Mesenchymal stem cell (in vitro differentiated cells and primary cell): ENCODE data around the gene ZBTB40.

Source experiments
- DNase-seq: peaks from one replicate; pipeline ENCODE4 v3.0.0-alpha.2; 2013
- H2AFZ ChIP-seq: one replicate; pipeline ENCODE4 v1.6.1; 2013; ENCODE audit warnings: low read depth, mild to moderate bottlenecking, control low read depth, inconsistent platforms, low read length, moderate library complexity
- H2AK5ac ChIP-seq: 2 replicates; pipeline ENCODE4 v1.6.1; 2013; ENCODE audit warnings: low read length, moderate library complexity, mild to moderate bottlenecking, inconsistent platforms; ENCODE audit not compliant: severe bottlenecking
- H2BK120ac ChIP-seq: one replicate; pipeline ENCODE4 v1.6.1; 2013; ENCODE audit warnings: low read depth, mild to moderate bottlenecking, inconsistent platforms, low read length, moderate library complexity
- H2BK12ac ChIP-seq, 2 experiments: one replicate each; pipeline ENCODE4 v1.6.1; 2013; ENCODE audit warnings: inconsistent platforms in 2 of 2, low read length in 2 of 2, mild to moderate bottlenecking in 2 of 2, moderate library complexity in 2 of 2, control low read depth in 1 of 2
- H2BK15ac ChIP-seq: one replicate; pipeline ENCODE4 v1.6.1; 2013; ENCODE audit warnings: mild to moderate bottlenecking, low read depth, inconsistent platforms; ENCODE audit not compliant: poor library complexity, severe bottlenecking
- H2BK5ac ChIP-seq: 2 replicates; pipeline ENCODE4 v1.6.1; 2013; ENCODE audit warnings: low read depth, mild to moderate bottlenecking, low read length, control low read depth, inconsistent platforms; ENCODE audit not compliant: poor library complexity, severe bottlenecking
- H3K14ac ChIP-seq, 2 experiments: one replicate each; pipeline ENCODE4 v1.6.1; 2013; ENCODE audit warnings: inconsistent platforms in 2 of 2, low read length in 2 of 2, control low read depth in 1 of 2, mild to moderate bottlenecking in 1 of 2, moderate library complexity in 1 of 2
- H3K18ac ChIP-seq, 2 experiments: one replicate each; pipeline ENCODE4 v1.6.1; 2013; ENCODE audit warnings: inconsistent platforms in 2 of 2, low read length in 2 of 2, control low read depth in 1 of 2, low read depth in 1 of 2, mild to moderate bottlenecking in 1 of 2
- H3K23ac ChIP-seq, 2 experiments: one replicate each; pipeline ENCODE4 v1.6.1; 2013; ENCODE audit warnings: inconsistent platforms in 2 of 2, low read length in 2 of 2, mild to moderate bottlenecking in 2 of 2, moderate library complexity in 2 of 2, control low read depth in 1 of 2
- H3K27ac ChIP-seq: 2 replicates; pipeline ENCODE4 v1.5.1; 2013; ENCODE audit warnings: mild to moderate bottlenecking, moderate library complexity, low read length, control low read depth, inconsistent platforms; ENCODE audit not compliant: poor library complexity, severe bottlenecking
- H3K27me3 ChIP-seq, 2 experiments: 2 replicates each; pipeline versions ENCODE4 v1.6.1 to v1.7.0; 2013; ENCODE audit warnings: low read length in 2 of 2, mild to moderate bottlenecking in 2 of 2, moderate library complexity in 2 of 2, control low read depth in 1 of 2, inconsistent platforms in 1 of 2; ENCODE audit not compliant: control insufficient read depth in 1 of 2, insufficient read depth in 1 of 2
- H3K36me3 ChIP-seq, 2 experiments: 2 replicates each; pipeline versions ENCODE4 v1.6.1 to v1.7.0; 2013; ENCODE audit warnings: low read length in 2 of 2, control low read depth in 1 of 2, inconsistent platforms in 1 of 2, low read depth in 1 of 2, mild to moderate bottlenecking in 1 of 2; ENCODE audit not compliant: insufficient read depth in 2 of 2, control insufficient read depth in 1 of 2
- H3K4ac ChIP-seq, 2 experiments: one replicate each; pipeline ENCODE4 v1.6.1; 2013; ENCODE audit warnings: inconsistent platforms in 2 of 2, low read length in 2 of 2, mild to moderate bottlenecking in 2 of 2, moderate library complexity in 2 of 2, control low read depth in 1 of 2, low read depth in 1 of 2
- H3K4me1 ChIP-seq: 2 replicates; pipeline ENCODE4 v1.6.1; 2013; ENCODE audit warnings: low read depth, low read length, control low read depth; ENCODE audit not compliant: control insufficient read depth, insufficient read depth
- H3K4me2 ChIP-seq: 2 replicates; pipeline ENCODE4 v1.6.1; 2013; ENCODE audit warnings: low read length, mild to moderate bottlenecking, inconsistent platforms; ENCODE audit not compliant: poor library complexity, severe bottlenecking
- H3K4me3 ChIP-seq, 2 experiments: 2 replicates each; pipeline versions ENCODE4 v1.5.1 to v1.7.0; 2013; ENCODE audit warnings: low read length in 2 of 2, mild to moderate bottlenecking in 2 of 2, control low read depth in 1 of 2, low read depth in 1 of 2; ENCODE audit not compliant: insufficient read depth in 1 of 2
- H3K79me1 ChIP-seq: replicated peaks from 2 replicates; pipeline ENCODE4 v1.6.1; 2013; ENCODE audit warnings: mild to moderate bottlenecking, control low read depth, low read length, inconsistent platforms; ENCODE audit not compliant: poor library complexity, severe bottlenecking
- H3K9ac ChIP-seq: 2 replicates; pipeline ENCODE4 v1.7.0; 2013; ENCODE audit warnings: mild to moderate bottlenecking, low read length, moderate library complexity
- H3K9me3 ChIP-seq: 2 replicates; pipeline ENCODE4 v1.7.0; 2013; ENCODE audit warnings: mild to moderate bottlenecking, low read length; ENCODE audit not compliant: control insufficient read depth
- H4K8ac ChIP-seq: one replicate; pipeline ENCODE4 v1.6.1; 2013; ENCODE audit warnings: inconsistent platforms, mild to moderate bottlenecking, low read length, moderate library complexity
- H4K91ac ChIP-seq: one replicate; pipeline ENCODE4 v1.6.1; 2013; ENCODE audit warnings: mild to moderate bottlenecking, low read length, inconsistent platforms
- WGBS: methylation state at CpG from one replicate; pipeline ENCODE4 v1.1.7; 2013; ENCODE audit warnings: mixed read lengths; 5-methylcytosine and 5-hydroxymethylcytosine counted together

ZBTB40 gene

GRCh38 chr1:22500058-22500457 lies 48.4 kb downstream of the ZBTB40 start:
- no peak overlapping the region for H2AK5ac ChIP-seq
- no peak overlapping the region for H3K18ac ChIP-seq
- no peak overlapping the region for H2AFZ ChIP-seq
- H3K4ac ChIP-seq = no peak overlapping the region
- H3K79me1 ChIP-seq = peaks cover 23% of the 10 kb centered on the region
- no peak overlapping the region for H3K4me2 ChIP-seq
- no peaks in the 10 kb centered on the region for H3K9me3 ChIP-seq
- H3K4me3 ChIP-seq = no peak overlapping the region
- no peak overlapping the region for H2BK120ac ChIP-seq
- peaks cover 8% of the 10 kb centered on the region for H3K4me1 ChIP-seq
- no peak overlapping the region for H2BK15ac ChIP-seq
- H4K8ac ChIP-seq = no peak overlapping the region
- no peak overlapping the region for H3K14ac ChIP-seq
- no peak overlapping the region for H3K9ac ChIP-seq
- 46% methylated on average over 4 of the region's 4 CpGs for WGBS
- H3K36me3 ChIP-seq = peaks cover 4 to 30% of the 10 kb centered on the region in 2 experiments
- H2BK12ac ChIP-seq = no peak overlapping the region
- no peak overlapping the region for H2BK5ac ChIP-seq
- no peak overlapping the region for H3K23ac ChIP-seq
- H3K27ac ChIP-seq = no peak overlapping the region
- no peaks in the 10 kb centered on the region for H3K27me3 ChIP-seq
- no peak overlapping the region for H4K91ac ChIP-seq
- DNase-seq = peak; percentile 56

- Histone ChIP-seq H3K4me2 (no peak overlapping the region), H3K4me3 (no peak overlapping the region), H3K14ac (no peak overlapping the region), H2BK12ac (no peak overlapping the region), H2AK5ac (no peak overlapping the region), H2BK5ac (no peak overlapping the region), H3K4ac (no peak overlapping the region), H2BK120ac (no peak overlapping the region), H3K36me3 (peaks cover 4 to 30% of the 10 kb centered on the region in 2 experiments), H3K27ac (no peak overlapping the region), H3K18ac (no peak overlapping the region), H3K9me3 (no peaks in the 10 kb centered on the region), H3K79me1 (peaks cover 23% of the 10 kb centered on the region), H3K27me3 (no peaks in the 10 kb centered on the region), H4K91ac (no peak overlapping the region), H2AFZ (no peak overlapping the region), H4K8ac (no peak overlapping the region), H2BK15ac (no peak overlapping the region), H3K23ac (no peak overlapping the region), H3K9ac (no peak overlapping the region), H3K4me1 (peaks cover 8% of the 10 kb centered on the region)
- peak; percentile 82 for DNase-seq
- WGBS = 24% methylated on average over 4 of the region's 6 CpGs
These were observed 48.8 kb downstream of the ZBTB40 start for GRCh38 chr1:22500471-22500870.

- Histone ChIP-seq H4K91ac (no peak overlapping the region), H3K27ac (no peak overlapping the region), H3K14ac (no peak overlapping the region), H3K18ac (no peak overlapping the region), H3K79me1 (peaks cover 21% of the 10 kb centered on the region), H3K9me3 (no peaks in the 10 kb centered on the region), H3K9ac (no peak overlapping the region), H2BK15ac (no peak overlapping the region), H2AFZ (no peak overlapping the region), H3K4me2 (no peak overlapping the region), H2BK120ac (no peak overlapping the region), H2AK5ac (no peak overlapping the region), H3K4me3 (no peak overlapping the region), H4K8ac (no peak overlapping the region), H3K4ac (no peak overlapping the region), H2BK12ac (no peak overlapping the region), H3K23ac (no peak overlapping the region), H3K4me1 (peaks cover 8% of the 10 kb centered on the region), H2BK5ac (no peak overlapping the region), H3K27me3 (no peaks in the 10 kb centered on the region), H3K36me3 (peaks cover 4 to 38% of the 10 kb centered on the region in 2 experiments)
- 100% methylated on average over 1 of the region's 1 CpG for WGBS
- DNase-seq = no peak
These were observed 50.6 kb downstream of the ZBTB40 start for GRCh38 chr1:22502202-22502601.

- Histone ChIP-seq H3K4me3 (no peak overlapping the region), H3K4me2 (no peak overlapping the region), H2AFZ (no peak overlapping the region), H2BK15ac (no peak overlapping the region), H4K8ac (no peak overlapping the region), H3K9ac (no peak overlapping the region), H3K27me3 (no peaks in the 10 kb centered on the region), H3K14ac (no peak overlapping the region), H2AK5ac (no peak overlapping the region), H3K18ac (no peak overlapping the region), H2BK120ac (no peak overlapping the region), H3K79me1 (peaks cover 15% of the 10 kb centered on the region), H2BK12ac (no peak overlapping the region), H2BK5ac (no peak overlapping the region), H3K9me3 (no peaks in the 10 kb centered on the region), H4K91ac (no peak overlapping the region), H3K36me3 (peaks cover 12 to 47% of the 10 kb centered on the region in 2 experiments), H3K27ac (no peak overlapping the region), H3K23ac (no peak overlapping the region), H3K4me1 (peaks cover 6% of the 10 kb centered on the region), H3K4ac (no peak overlapping the region)
- 57% methylated on average over 1 of the region's 2 CpGs for WGBS
- peak; percentile 43 for DNase-seq
These were observed 52.2 kb downstream of the ZBTB40 start for GRCh38 chr1:22503721-22504410.
